ENCODE data around the gene SCIN.
"Not testable (repeated sequence)": the region's sequence is repeated elsewhere in the genome, so short reads cannot be mapped to it uniquely, and the experiment has no call there.

The SCIN gene

DNA sequence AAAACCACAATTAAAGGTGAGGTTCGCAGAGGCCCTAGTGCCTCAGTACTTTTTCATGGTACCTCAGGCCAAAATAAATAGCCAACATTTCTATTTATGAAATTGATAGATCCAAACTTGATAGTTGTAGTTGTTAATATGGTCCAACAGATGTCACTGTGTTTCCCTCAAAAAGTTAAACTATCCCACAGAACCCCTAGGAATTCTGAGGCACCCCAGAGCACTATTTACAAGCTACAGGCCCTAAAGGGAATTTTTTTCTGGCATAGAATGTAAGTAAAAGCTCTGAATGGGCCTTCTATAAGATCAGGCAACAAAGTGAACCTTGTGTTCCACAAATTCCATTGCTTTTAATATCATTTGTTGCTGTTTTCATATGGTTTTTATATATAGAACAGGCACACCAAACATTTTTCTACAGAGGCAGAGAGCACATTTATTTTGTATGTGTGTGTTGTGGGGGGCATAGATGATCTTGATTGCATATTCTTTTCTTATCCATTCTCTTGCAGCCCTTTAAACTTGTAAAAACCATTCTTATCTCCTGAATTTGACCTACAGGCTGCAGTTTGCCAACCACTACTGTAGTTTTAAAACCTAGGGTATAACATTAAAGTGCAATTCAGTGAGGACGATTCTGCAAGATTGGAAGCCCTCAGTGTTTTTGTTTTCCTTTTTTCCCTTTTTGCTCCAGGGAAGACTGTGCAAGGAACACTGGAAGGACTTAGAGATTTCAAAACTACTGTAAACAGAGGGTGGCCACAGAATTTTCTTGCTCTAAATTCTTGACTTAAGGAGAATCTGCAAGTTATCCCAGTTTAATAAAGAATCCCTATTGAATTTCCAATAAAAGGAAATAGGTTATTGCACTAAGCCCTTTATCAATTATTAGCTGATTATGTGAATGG is 113.4 kb downstream of the SCIN start:
- no peak overlapping the region for H3K4me3 ChIP-seq (ENCODE audit: control insufficient read depth, low read depth, low read length)
- DNase-seq (ENCODE audit: low read depth): peak; percentile 41
- peak; percentile 40 for TF ChIP-seq CTCF (conservative IDR thresholded peaks at IDR 0.05; ENCODE audit: control insufficient read depth, insufficient read depth, low read depth, low read length)

- no peak for DNase-seq (ENCODE audit: low read depth)
- no peak for TF ChIP-seq CTCF (conservative IDR thresholded peaks at IDR 0.05; ENCODE audit: control insufficient read depth, insufficient read depth, low read depth, low read length)
- H3K4me3 ChIP-seq (ENCODE audit: control insufficient read depth, low read depth, low read length): no peak overlapping the region
Observed at GRCh38 chr7:12684733-12685132, 114.2 kb downstream of the SCIN start.

- H3K4me3 ChIP-seq (ENCODE audit: control insufficient read depth, low read depth, low read length): no peak overlapping the region
- peak; percentile 72 for DNase-seq (ENCODE audit: low read depth)
Observed at GRCh38 chr7:12685550-12685949, 115.0 kb downstream of the SCIN start.

GRCh38 chr7:12686234-12686890 is 115.8 kb downstream of the SCIN start:
- H3K4me3 ChIP-seq (ENCODE audit: control insufficient read depth, low read depth, low read length): peak overlapping the region; percentile 92
- peak; percentile 97 for DNase-seq (ENCODE audit: low read depth)
- TF ChIP-seq CTCF (conservative IDR thresholded peaks at IDR 0.05; ENCODE audit: control insufficient read depth, insufficient read depth, low read depth, low read length): no peak

More at GRCh38 chr7:12685550-12685949, 115.0 kb downstream of the SCIN start:
- peak; percentile 76 for TF ChIP-seq CTCF (conservative IDR thresholded peaks at IDR 0.05; ENCODE audit: control insufficient read depth, insufficient read depth, low read depth, low read length)

DNA sequence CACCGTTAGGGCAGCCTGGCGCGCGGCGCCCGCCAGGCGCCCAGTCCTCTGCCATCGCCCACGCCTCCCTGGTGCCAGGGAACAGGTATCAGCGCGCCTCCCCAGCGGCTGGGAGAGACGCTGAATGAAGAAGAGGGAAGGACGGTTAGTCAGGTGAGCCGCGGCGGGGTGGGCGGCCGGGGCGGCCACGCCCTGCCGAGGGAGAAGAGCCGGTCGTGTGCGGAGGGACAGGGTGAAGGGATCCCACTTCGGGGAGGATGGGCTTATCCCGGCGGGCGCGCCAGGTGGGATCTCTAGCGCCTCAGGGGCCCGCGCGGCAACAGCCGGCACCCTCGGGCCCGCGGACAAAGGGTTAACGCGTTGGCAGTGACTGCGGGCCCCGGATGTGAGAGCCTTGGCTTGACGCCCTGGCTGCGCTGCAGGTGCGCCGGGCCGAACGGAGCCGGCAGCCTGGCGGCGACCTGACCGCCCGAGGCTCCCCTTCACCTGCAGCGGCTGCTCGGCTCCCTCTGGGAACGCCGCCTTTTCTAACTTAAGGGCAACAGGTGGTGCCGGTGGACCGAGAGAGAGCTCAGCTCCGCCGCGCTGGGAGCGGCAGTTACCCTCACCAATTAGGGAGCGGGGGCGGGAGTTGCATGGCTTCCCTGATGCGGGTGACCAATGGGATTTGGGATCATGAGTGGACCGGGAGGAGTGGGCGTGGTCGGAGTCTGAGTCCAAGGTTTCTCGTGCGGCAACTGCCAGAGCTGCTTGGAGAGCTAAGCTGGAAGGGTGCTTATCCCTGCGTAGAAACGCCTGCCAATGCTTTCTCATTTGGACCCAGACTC is 116.6 kb downstream of the SCIN start, which contains the start of gene ARL4A:
Gene ARL4A (plus strand): TSS at position 743 of the 827 bp plus-strand sequence. CDS start 622 bp downstream, outside the sequence.
- DNase-seq (ENCODE audit: low read depth): peak; percentile 98
- H3K4me3 ChIP-seq (ENCODE audit: control insufficient read depth, low read depth, low read length): peak within 1 kb of the TSS; percentile 92
- peak; percentile 19 for TF ChIP-seq CTCF (conservative IDR thresholded peaks at IDR 0.05; ENCODE audit: control insufficient read depth, insufficient read depth, low read depth, low read length)

GRCh38 chr7:12687718-12688171 is 117.2 kb downstream of the SCIN start:
- TF ChIP-seq CTCF (conservative IDR thresholded peaks at IDR 0.05; ENCODE audit: control insufficient read depth, insufficient read depth, low read depth, low read length): no peak
- no peak for DNase-seq (ENCODE audit: low read depth)
- peak overlapping the region; percentile 92 for H3K4me3 ChIP-seq (ENCODE audit: control insufficient read depth, low read depth, low read length)

- peak overlapping the region; percentile 51 for H3K4me3 ChIP-seq (ENCODE audit: control insufficient read depth, low read depth, low read length)
- not testable (repeated sequence) for DNase-seq (ENCODE audit: low read depth)
Observed at GRCh38 chr7:12688485-12689170, 118.1 kb downstream of the SCIN start.

Measured in fibroblast of mammary gland (primary cell).